CD4-positive, alpha-beta T cell treated with Interleukin-12 subunit alpha and Interleukin-12 subunit beta, for 1 hour (primary cell): ENCODE measurements around the gene LBP.
"Not testable (repeated sequence)": the region's sequence is repeated elsewhere in the genome, so short reads cannot be mapped to it uniquely, and the experiment has no call there.

ENCODE experiments used
- DNase-seq: peaks from one replicate; pipeline ENCODE4 v3.0.0-alpha.2; 2020

Gene LBP

DNA sequence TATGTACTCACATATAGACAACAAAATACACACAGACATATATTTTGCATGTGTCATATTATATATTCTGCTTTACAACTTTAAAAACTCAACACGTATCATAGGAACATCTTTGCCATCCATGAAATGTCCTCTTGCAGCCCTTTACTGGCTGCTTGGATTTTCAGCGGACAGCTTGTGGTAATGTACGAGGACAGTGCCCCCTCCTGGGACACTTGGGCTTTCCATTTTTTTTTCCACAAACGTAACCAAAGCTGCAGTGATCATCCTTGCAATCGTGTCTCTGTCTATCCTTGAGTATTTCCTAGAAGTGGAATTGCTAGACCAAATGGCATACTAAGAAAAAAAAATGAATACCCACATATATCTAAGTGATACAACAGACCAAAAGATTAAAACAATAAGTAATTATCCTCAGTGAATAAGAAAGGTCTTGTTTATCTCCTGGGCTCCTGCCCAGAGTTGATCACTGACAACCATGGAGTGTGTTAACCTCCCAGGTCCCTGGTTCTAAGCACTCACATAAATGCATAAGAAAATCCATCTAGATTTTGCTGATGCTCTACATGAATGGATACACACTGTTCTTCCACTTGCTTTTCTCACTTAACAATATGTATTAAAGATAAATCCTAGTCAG is 24.2 kb upstream of the LBP start:
- DNase-seq, result no peak

DNA sequence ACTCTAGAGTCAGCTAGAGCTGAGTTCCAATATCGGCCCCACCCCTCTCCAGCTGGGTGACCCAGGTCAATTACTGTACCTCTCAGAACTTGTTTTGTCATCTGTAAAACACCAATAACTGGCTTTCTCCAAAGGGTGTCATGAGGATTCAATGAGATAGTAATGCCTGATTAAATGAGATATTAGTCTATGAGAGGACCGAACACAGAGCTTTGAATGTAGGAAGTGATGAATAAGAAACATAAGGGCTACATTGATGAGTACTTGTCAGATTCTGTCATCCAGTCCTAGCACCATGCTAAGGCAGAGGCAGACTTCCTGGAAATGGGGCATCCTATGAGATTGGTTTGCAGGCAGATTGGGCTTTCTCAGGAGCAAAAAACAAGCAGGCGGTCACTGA is 22.1 kb upstream of the LBP start:
- no peak for DNase-seq

DNA sequence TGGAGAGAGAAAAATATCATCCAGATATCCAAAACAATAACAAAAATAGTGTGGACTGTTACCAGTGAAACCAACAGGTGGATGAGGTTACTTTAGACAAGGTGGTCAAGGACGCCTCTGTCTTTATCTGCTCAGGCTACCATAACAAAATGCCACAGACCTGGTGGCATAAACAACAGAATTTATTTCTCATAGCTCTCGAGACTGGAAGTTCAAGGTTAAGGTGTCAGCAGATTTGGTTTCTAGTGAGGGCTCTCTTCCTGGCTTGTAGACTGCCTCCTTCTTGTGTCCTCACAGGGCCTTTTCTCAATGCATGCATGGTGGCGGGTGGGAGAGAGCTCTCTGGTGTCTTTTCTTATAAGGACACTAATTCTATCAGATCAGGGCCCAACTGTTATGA is 21.1 kb upstream of the LBP start:
- DNase-seq, result no peak

DNA sequence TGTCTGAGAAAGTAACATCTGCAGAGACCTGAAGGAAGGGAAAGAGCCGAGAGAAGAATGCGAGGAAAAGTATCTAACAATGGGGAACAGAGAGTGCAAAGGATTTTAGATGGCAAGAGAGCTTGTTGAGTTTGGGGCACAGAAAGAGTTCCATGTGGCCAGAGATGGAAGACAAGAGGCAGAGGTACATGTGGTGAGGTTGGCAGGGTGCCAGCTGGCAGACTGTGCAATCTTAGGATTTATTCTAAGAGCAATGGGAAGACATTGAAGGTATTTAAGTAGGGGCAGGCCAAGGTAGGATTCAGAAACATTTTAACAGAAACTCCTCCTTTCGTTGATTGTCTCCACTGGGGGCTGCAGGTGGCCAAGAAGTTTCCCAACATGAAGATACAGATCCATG is 20.4 kb upstream of the LBP start:
- no peak for DNase-seq

DNA sequence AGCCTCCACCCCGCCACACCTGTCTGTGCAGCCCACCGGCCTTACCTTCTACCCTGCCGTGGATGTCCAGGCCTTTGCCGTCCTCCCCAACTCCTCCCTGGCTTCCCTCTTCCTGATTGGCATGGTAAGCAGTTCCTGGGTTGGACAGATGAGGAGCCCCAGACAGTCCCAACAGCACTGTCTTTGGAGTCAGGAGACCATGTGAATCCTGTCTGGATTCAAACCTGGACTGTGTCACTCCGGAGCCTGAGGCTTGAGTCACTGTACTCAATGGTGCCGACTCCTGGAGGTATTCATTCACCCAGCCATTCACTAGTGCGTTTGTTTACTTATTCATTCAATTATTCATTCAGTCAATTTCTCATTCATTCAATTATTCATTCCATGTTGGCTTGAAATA is 20.0 kb upstream of the LBP start:
- no peak for DNase-seq

DNA sequence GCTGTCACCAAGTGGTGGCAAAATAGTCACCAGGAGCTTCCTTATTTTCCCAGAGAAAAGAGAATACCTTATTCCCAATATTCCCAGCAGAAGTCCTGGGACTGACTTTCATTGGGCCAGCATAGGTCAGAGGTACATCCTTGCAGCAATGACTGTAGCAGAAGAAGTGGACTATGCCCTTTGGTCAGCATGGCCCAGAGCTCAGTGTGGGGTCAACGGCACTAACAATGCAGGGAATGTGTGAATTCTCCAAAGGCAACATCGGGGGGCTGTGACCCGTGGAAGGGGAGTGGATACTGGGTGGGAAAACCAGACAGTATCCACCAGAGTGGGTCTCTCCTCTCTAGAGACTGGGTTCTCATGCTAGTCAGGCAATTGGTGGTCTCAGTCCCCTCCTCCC is 15.6 kb upstream of the LBP start:
- DNase-seq, result no peak

DNA sequence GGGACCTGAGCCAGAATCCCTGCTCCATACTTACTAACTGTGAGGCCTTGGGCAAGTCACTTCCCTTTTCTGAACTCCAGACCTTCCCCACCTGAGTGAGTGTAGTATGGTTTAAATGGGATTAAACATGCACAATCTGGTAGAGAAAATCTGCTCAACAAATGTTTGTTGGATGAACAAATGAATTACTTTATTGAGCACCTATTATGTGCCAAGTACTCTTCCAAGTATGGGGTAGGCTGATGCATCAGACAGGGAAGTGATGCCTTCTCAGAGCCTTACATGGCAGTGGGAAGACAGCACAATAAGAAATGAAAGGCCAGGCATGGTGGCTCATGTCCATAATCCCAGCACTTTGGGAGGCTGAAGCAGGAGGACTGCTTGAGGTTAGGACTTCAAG is 15.0 kb upstream of the LBP start:
- DNase-seq, result no peak

DNA sequence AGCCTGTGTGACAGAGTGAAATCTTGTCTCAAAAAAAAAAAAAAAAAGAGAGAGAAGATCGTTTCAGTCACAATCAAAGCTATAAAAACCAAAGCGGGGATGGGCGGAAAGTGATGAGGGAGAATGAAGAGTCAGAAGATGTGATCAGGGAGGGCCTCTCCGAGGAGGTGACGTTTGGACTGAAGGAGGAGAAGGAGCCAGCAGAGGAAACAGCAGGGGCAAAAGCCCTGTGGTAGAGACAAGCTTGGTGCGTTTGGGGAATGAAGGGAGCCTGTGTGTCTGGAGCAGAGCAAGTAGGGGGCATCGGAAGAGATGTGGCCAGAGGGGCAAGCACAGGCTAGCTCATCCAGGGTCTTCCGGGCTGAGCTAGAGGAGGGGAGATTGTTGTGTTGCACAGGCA is 14.5 kb upstream of the LBP start:
- DNase-seq, result no peak

DNA sequence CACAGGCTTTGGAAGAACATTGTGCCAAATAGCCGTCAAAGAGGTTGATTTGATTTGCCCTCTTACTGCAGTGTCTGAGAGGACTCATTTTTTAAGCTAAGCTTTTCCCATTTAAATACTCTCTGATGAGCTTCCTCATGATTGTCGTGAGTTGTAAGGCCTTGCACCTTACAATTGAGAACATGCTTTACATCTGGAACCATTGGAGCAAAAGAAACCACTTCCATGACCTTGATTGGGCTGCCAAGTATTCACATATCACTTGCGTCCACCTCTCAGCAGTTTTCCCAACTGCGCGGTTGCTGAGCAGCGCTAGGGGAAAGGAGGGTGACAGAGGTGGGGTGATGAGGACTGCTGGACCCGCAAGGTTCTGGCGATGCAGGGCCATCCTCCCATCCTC is 12.3 kb upstream of the LBP start:
- DNase-seq, result no peak

DNA sequence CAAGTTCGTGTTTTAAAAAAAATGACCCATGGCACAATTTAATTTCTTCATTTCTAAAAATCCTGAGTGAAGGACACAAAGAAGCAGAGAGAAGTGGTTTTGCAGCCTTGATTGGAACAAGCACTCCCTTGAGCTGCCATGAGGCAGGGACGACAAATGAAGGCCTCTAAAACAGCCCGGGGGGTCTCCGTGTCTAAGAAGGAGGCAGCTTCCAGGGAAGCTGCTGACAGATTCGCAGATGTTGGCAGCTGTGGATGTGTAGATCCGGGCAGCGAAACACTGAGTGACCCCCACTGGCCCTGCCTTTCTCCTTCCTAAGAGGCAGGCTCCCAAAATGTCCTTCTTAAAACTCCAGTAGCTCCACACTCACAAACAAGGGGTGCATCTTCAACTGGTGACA is 9.6 kb upstream of the LBP start:
- DNase-seq, result no peak

DNA sequence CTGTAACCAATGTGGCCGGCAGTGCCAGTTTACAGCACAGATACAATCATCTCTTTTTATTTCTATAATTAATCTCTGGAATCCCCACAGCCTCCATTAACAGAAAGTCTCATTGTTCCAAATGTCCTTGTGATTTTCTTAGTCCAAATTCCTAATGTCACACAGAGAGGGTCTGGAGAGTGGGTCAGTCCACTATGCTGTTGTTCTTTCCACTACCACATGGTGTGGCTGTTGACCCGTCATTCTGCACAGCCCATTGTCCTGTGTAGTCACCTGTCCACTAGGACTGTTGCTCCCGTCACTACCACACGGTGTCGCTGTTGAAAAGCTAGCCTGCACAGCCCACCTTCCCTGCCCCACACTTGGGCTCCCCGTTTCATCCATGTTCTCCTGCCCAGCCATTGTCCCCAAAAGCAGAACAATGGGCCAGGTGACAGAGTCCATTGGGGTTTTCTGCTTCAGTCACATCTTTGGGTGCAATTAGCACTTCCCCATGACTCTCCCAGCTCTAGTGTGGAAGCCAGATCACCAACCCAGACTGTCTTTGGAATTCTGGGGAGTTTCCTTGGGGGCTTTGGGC is 8.6 kb upstream of the LBP start:
- no peak for DNase-seq

DNA sequence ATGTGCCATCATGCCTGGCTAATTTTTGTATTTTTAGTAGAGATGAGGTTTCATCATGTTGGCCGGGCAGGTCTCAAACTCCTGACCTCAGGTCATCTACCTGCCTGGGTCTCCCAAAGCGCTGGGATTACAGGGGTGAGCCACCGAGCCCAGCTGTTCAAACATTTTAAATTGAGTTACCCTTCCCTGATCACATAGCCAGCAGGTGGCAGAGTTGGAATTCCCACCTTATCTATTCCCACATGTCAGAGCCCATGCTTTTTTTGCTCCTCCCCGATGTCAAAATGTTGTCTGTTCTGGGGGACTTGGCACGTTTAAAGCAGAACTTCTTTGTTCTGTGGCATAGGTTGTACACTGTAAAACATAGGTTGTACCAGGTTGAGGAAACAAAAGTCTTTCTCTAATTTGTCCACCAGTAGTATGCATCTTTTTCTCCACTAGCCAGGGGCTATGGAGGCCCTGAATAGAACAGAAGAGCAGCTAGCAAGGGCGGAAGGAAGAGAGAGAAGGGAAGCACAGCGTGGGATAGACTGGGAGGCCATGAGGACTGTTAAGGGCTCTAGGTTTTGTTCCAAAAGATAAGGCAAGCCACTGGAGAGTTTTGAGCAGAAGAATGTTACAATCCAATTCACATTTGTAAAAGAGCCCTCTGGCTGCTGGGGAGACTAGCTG is 7.3 kb upstream of the LBP start:
- no peak for DNase-seq

DNA sequence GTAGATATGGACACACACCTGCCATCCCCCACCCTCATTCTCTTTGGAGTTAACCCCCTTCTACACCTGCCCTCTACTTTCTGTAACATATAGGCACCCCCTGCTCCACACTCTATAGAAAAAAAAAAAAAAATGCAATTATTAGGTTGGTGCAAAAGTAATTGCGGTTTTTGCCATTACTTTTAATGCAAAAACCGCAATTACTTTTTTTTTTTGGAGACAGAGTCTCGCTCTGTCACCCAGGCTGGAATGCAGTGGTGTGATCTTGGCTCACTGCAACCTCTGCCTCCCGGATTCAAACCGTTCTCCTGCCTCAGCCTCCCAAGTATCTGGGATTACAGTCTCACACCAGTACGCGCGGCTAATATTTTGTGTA is 6.8 kb upstream of the LBP start:
- DNase-seq, result not testable (repeated sequence)

DNA sequence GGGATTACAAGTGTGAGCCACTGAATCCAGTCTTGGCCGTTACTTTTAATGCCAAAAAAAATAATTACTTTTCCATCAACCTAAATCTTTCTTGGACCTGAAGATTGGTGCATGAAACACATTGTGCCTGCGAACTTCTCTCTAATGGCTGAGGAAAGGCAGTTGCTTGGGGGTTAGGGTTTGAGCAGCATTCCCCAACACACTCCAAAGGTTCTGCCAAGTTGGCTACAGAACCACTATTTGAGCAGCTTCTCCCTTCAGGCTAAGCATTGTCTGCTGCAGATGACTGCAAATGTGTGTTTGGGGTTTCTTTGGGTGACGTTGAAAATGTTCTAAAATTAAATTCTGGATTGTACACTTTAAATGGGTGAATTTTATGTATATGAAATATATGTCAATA is 6.3 kb upstream of the LBP start:
- no peak for DNase-seq

DNA sequence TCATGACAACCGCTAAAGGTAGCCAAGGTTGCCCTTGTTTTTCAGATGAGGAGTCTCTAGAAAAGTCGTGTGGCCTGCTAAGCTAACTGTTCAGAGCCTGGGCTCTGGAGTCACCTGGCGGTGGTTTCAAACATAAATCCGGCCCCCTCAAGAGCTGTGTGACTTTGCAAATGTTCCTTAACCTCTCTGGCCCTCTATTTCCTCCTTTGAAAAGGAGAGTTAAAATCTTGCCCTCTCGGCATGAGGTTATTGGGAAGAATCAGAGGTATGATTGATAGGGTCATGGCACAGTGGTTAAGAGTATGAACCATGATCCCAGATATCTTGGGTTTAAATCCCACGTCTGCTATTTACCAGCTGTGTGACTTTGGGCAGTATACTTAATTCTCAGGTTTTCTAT is 5.6 kb upstream of the LBP start:
- DNase-seq, result no peak

DNA sequence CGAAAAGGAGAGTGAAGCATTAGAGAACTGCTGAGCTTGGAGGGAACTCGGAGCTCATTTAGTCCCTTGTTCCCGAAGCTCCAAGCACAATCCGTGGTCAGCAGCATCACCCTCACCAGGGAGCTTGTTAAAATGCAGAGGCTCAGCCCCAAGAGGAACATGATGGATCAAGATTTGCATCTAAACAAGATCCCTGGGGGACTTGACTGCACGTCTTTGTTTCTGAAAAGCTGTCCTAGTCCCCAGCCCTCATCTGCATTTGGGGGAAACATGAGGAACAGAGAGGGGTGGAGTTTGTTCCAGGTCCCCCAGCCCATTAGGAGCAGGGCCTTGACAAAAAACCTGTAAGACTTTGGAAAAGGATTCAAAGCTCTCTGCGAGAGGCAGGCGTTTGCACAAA is 4.1 kb upstream of the LBP start:
- no peak for DNase-seq

DNA sequence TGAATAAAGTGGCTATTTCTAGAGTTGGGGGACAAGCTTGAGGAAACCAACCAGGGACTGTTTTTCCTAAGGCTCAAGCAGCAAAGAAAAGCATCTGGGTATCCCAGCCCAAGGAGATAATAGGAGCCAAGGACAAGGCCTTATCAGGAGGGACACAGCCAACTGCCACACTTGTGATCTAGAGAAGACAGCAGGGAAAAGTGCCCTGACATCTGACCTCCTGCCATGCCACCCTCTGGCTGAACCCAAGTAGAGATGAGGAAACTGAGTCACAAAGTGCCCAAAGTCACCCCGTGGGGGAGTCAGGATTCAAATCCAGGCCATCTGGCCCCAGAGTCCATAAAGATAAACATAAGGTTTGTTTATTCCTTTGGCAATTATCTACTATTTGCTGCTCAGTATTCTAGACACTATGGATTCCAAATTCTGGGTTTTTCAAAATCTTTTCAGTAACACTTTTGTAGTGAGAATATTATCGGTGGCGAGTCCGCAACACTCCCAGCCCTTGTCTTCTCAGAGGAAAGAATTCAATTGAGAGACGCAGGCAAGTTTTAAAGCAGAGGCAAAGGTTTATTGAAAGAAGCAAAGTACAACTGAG is 3.5 kb upstream of the LBP start:
- DNase-seq, result no peak

DNA sequence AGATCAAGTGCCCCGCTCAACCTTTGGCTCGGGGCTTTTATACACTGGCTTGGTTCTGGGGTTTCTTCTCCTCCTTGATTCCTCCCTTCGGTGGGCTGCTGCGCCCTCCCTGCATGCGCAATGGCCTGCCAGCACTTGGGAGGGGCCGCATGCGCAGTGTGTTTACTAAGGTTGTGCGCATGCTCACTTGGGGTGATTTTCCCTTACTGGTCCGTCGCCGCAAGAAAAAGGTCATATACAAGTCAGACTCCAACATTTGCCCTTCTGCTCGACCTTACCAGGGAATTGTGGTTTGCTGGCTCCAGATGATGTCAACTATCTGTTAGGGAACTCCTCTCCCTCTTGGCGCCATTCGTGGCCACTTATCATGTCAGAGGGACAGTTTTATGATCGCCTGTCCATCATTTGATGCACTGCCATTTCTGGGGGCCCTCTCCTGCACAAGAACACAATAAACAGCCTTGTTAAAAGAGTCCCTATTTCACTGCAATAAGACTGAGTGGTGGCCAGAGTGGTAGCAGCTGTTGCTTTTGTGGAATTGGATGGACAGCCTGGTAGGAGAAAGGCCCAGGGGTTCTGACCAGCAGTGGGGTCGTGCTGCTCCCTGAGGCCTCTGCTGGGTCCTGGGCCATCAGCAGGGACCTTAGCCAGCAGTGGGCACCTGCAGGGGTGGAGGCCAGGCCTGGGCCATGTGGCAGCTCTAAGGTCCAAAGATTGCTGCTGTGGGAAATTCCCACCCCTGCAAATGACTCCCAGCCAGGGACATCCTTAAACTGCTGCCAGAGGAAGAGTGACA is 2.8 kb upstream of the LBP start:
- DNase-seq, result no peak

DNA sequence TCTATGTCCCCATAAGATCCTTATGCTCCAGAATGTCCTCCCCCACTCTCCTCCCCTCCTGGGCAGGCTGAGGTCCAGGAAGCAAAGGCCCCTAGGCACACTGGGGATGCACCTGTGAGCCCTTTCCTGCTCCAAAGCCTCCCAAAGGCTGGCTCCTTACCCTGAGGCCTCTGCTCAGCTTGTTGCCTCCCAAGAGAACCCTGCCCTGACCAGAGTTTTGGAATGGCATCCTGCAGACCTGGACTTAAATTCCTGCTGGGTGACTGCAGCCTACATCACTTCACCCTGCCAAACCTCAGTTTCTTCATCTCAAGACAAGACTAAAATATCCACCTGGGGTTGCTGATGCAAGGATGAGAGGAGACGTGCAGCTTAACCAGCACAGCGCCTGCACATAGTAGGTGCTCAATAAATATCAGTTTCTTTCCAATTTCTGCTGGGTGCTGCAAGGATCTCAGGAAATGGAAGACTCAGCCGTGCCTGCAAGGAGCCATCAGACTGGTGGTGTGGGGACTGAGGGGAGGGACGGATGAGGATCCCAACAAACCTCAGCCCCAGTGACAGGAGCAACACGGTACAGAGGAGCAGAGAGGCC is 2.1 kb upstream of the LBP start:
- DNase-seq, result no peak

DNA sequence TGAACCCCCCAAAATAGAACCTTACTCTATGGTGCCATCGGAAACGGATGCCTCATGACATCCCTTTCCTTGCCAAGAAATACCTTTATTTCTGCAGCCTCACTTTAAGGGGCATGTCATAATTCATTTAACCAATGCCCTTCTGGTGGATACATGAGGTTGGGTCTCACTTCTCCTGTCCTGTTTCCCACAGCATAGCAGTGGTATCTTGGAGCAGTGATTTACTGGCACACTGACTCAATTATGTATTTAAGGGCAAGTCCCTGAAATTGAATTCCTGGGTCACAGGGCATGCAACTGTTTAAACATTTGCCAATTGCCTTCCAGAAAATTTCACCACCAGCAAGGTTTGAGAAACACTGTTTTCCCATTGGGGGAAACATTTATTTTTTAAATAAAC is 639 bp upstream of the LBP start:
- DNase-seq, result no peak

DNA sequence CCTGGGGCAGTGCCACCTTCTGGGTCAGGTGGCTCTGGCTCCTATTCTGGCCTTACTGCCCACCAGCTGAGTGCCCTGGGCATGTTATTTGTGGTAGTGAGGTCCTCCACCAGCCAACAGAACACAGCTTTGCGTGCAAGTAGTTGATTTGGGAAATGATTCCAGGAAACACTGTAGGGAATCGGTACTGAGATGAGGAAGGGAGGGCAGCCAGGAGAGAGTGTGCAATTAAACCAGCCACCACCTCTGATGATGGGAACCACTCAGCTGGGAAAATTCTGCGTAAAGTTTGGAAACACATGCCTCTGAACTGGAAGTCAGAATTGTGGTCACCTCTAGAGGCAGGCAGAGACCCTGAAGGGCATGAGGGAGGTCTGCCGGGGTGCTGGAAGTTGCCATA is 459 bp downstream of the LBP start:
- no peak for DNase-seq

DNA sequence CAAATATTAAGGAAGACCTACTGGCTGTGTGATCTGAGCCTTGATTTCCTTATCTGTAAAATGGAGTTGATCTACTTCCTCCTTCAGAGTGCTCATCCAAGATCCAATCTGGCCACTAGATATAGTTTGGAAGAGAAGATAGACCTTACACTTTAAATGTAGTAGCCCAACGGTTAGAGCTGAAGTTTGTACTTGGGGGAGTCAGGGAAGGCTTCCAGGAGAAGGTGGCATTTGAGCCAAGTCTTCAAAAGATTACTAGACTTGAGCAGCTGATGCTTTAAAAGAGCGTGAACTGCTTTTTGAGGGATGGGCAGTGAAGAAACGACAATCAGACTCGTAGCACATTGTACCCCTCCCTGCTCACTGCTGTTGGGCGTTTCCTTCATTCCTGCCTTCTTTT is 3.6 kb downstream of the LBP start:
- DNase-seq, result no peak
